GM12872 (cell line): ENCODE measurements around the gene PARVA.

Source experiments
- CTCF ChIP-seq: IDR thresholded peaks from 3 replicates; pipeline ENCODE4 v1.5.1; 2011; ENCODE audit warnings: low read depth, mild to moderate bottlenecking, low read length, moderate library complexity; ENCODE audit not compliant: insufficient read depth

PARVA gene

GRCh38 chr11:12508151-12508751 lies 130.9 kb downstream of the PARVA start:
- TF ChIP-seq CTCF = no peak

- no peak for TF ChIP-seq CTCF
These were observed 132.0 kb downstream of the PARVA start for GRCh38 chr11:12509371-12509770.

- TF ChIP-seq CTCF = no peak
These were observed 134.8 kb downstream of the PARVA start for GRCh38 chr11:12512132-12512531.

- TF ChIP-seq CTCF = no peak
These were observed 135.5 kb downstream of the PARVA start for GRCh38 chr11:12512826-12513395.

GRCh38 chr11:12516387-12517105 lies 139.2 kb downstream of the PARVA start:
- no peak for TF ChIP-seq CTCF

- TF ChIP-seq CTCF = no peak
These were observed 139.9 kb downstream of the PARVA start for GRCh38 chr11:12517306-12517705.

- TF ChIP-seq CTCF = no peak
These were observed 140.4 kb downstream of the PARVA start for GRCh38 chr11:12517741-12518140.
